ENCODE measurements around the gene NXT1.

Gene NXT1

DNA sequence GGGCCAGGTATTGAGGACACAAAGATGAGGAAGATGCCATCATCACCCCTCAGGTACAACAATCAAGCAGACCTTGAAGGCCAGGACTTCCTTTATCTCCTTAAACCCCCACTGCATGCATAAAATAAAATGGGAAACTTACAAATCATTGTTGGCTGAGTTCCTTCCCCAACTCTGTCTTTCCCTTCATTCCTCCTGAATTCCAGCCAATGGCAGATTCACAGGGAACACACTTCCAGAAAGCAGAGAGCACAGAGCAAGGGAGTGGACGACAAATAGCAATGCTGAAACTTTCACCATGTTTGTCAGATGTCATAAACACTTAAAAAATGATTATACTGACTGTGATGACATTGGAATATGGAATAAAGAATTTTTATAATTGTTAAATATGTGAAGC lies 37.3 kb upstream of the NXT1 start:
- Histone ChIP-seq H3K27me3 (ENCODE audit: control insufficient read depth, insufficient read depth, low read length) (no peaks in the 10 kb centered on the region), H3K36me3 (ENCODE audit: control insufficient read depth, insufficient read depth, low read length) (no peaks in the 10 kb centered on the region), H3K4me1 (ENCODE audit: control insufficient read depth, insufficient read depth, low read length) (no peaks in the 10 kb centered on the region), H3K4me3 (ENCODE audit: low read length) (no peak overlapping the region), H3K27ac (ENCODE audit: low read depth, low read length) (no peak overlapping the region), H3K9ac (ENCODE audit: low read length) (no peak overlapping the region)

DNA sequence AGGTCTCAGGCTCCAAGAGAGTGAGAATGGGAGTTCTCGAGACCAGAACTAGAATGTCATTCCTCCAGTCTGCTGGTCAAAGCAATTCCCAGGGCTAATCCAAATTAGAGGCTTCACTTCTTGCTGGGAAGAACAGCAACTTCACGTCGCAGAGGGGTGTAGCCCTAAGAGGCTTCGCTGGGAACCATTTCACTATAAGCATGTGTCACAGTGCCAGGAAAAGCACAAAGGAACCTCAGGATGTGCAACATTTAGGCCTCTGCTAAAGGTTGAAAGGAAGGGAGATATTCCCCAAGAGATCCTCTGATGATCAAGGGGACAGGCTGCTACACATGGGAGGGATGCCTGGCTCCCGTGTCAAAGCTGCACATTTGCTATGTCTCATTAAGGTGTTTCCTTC lies 35.9 kb upstream of the NXT1 start:
- no peaks in the 10 kb centered on the region for H3K27me3 ChIP-seq (ENCODE audit: control insufficient read depth, insufficient read depth, low read length)
- no peak overlapping the region for H3K27ac ChIP-seq (ENCODE audit: low read depth, low read length)
- no peaks in the 10 kb centered on the region for H3K4me1 ChIP-seq (ENCODE audit: control insufficient read depth, insufficient read depth, low read length)
- H3K36me3 ChIP-seq (ENCODE audit: control insufficient read depth, insufficient read depth, low read length) = no peaks in the 10 kb centered on the region
- H3K9ac ChIP-seq (ENCODE audit: low read length) = no peak overlapping the region
- H3K4me3 ChIP-seq (ENCODE audit: low read length) = no peak overlapping the region

DNA sequence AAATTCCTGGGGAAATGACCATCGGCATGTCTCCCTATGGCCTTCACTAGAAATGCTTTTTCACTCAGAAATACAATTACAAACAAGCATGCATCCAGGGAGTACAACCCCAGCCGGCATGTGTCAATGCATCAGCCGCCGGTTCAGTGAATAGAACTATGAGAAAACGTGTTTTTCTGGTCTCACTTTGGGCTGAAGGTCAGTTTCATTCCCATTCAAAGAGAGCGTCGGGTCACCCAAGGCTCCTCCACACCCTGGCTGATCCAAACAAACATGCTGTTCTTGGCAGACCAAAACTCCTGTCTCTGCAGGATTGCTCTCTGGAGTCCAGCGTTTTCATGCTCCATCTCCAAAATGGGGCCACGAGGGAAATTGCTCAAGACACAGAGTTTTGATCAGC lies 35.5 kb upstream of the NXT1 start:
- H3K27me3 ChIP-seq (ENCODE audit: control insufficient read depth, insufficient read depth, low read length) = no peaks in the 10 kb centered on the region
- H3K9ac ChIP-seq (ENCODE audit: low read length) = no peak overlapping the region
- no peak overlapping the region for H3K27ac ChIP-seq (ENCODE audit: low read depth, low read length)
- H3K36me3 ChIP-seq (ENCODE audit: control insufficient read depth, insufficient read depth, low read length) = no peaks in the 10 kb centered on the region
- no peaks in the 10 kb centered on the region for H3K4me1 ChIP-seq (ENCODE audit: control insufficient read depth, insufficient read depth, low read length)
- no peak overlapping the region for H3K4me3 ChIP-seq (ENCODE audit: low read length)

DNA sequence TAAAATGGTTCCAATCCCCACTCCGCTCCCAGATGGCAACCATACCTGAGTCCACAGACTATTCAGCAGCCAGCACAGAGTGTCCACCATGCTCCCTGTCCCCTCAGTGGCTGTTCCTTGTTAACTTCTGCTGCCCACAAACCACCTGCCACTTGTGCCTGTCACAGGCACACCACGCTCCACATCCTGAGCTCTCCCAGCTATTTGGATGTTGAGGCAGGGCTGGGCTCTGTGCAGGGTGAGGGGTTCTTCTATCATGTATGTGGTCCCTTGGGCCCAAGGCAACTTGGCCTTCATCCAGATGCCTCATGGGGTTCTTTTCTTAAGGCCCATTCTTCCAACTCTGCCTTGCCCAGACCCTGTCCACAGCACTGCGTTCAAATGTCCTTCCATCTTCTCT lies 34.0 kb upstream of the NXT1 start:
- Histone ChIP-seq H3K4me1 (ENCODE audit: control insufficient read depth, insufficient read depth, low read length) (no peaks in the 10 kb centered on the region), H3K27me3 (ENCODE audit: control insufficient read depth, insufficient read depth, low read length) (no peaks in the 10 kb centered on the region), H3K27ac (ENCODE audit: low read depth, low read length) (no peak overlapping the region)

DNA sequence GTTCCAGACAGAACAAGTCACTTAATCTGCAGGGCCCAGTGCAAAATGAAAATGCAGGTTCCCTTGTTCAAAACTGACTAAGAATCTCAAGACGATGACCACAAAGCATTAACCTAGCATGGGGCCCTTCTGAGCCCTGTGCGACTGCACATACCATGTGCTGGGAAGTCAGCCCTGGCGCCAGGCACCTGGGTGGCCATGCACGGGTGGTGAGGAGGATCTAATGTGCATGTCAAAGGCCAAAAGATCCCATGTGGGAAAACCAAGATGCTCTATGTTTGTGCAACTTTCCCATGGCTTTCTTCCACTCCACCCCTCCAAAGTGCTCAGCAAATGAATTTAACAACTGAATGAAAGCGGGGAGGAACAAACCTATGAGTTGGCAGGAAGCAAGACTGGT lies 33.5 kb upstream of the NXT1 start:
- Histone ChIP-seq H3K4me1 (ENCODE audit: control insufficient read depth, insufficient read depth, low read length) (no peaks in the 10 kb centered on the region), H3K27me3 (ENCODE audit: control insufficient read depth, insufficient read depth, low read length) (no peaks in the 10 kb centered on the region), H3K36me3 (ENCODE audit: control insufficient read depth, insufficient read depth, low read length) (no peaks in the 10 kb centered on the region), H3K27ac (ENCODE audit: low read depth, low read length) (no peak overlapping the region), H3K4me3 (ENCODE audit: low read length) (no peak overlapping the region), H3K9ac (ENCODE audit: low read length) (no peak overlapping the region)

More for the DNA sequence above, 34.0 kb upstream of the NXT1 start:
- Histone ChIP-seq H3K9ac (ENCODE audit: low read length) (no peak overlapping the region), H3K36me3 (ENCODE audit: control insufficient read depth, insufficient read depth, low read length) (no peaks in the 10 kb centered on the region), H3K4me3 (ENCODE audit: low read length) (no peak overlapping the region)

DNA sequence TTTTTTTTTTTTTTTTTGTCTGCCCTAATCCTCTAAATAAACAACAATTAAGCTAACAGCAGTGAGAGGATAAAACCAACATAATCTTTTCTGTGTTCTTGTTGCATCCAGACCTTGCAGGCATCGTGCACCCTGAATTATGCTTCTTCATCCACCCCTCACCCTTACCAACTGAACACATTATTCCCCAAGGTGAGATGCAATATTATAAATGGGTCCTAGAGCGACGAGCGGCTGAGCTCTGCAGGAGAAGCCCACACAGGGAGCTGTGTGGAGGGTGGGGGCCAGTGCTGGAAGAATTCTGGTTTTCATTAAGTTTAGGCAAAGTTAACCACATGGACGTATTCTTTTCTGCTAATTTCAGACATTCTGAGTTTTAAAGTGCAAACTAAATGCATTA lies 32.2 kb upstream of the NXT1 start:
- no peak overlapping the region for H3K27ac ChIP-seq (ENCODE audit: low read depth, low read length)

DNA sequence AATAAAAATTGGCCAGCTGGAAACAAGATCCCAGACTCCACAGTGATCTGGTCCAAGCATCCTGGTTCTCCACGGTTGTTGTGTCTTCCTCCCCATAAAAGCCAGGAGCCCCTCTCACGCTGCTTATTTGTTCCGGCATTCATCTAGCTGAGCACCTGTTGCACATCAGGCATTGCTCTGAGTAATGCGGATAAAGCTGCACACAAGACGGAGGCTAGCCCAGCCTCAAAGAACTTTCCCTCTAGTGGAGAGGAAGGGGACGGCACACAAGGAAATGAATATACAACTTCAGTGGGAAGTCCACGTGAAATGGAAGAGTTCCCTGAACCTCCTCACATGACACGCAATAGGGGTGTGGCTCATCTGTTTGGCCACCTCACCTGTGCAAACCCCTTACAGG lies 30.3 kb upstream of the NXT1 start:
- Histone ChIP-seq H3K36me3 (ENCODE audit: control insufficient read depth, insufficient read depth, low read length) (no peaks in the 10 kb centered on the region), H3K27ac (ENCODE audit: low read depth, low read length) (no peak overlapping the region), H3K4me3 (ENCODE audit: low read length) (no peak overlapping the region), H3K9ac (ENCODE audit: low read length) (no peak overlapping the region), H3K4me1 (ENCODE audit: control insufficient read depth, insufficient read depth, low read length) (no peaks in the 10 kb centered on the region), H3K27me3 (ENCODE audit: control insufficient read depth, insufficient read depth, low read length) (no peaks in the 10 kb centered on the region)

More for the DNA sequence above, 32.2 kb upstream of the NXT1 start:
- Histone ChIP-seq H3K36me3 (ENCODE audit: control insufficient read depth, insufficient read depth, low read length) (no peaks in the 10 kb centered on the region), H3K4me1 (ENCODE audit: control insufficient read depth, insufficient read depth, low read length) (no peaks in the 10 kb centered on the region), H3K27me3 (ENCODE audit: control insufficient read depth, insufficient read depth, low read length) (no peaks in the 10 kb centered on the region), H3K4me3 (ENCODE audit: low read length) (no peak overlapping the region), H3K9ac (ENCODE audit: low read length) (no peak overlapping the region)

DNA sequence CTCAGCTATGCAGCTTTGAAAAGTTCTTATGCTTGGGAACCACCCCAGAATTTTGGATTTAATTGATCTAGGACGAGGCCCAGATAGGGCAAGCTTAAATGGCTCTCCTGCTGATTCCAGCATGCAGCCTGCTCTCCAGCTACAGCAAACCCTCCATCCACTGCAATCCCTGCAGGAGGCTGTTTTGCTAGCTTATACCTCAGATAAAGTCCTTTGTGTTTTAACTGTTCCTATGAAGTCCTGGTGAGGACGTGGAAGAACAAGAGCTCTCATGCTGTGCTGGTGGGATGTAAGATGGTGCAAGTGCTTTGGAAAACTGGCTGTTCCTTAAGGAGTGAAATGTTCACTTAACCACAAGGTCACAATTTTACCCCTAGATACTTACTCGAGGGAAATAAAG lies 25.5 kb upstream of the NXT1 start:
- H3K4me3 ChIP-seq (ENCODE audit: low read length) = no peak overlapping the region
- no peaks in the 10 kb centered on the region for H3K27me3 ChIP-seq (ENCODE audit: control insufficient read depth, insufficient read depth, low read length)
- no peaks in the 10 kb centered on the region for H3K36me3 ChIP-seq (ENCODE audit: control insufficient read depth, insufficient read depth, low read length)
- no peaks in the 10 kb centered on the region for H3K4me1 ChIP-seq (ENCODE audit: control insufficient read depth, insufficient read depth, low read length)
- no peak overlapping the region for H3K9ac ChIP-seq (ENCODE audit: low read length)
- no peak overlapping the region for H3K27ac ChIP-seq (ENCODE audit: low read depth, low read length)

DNA sequence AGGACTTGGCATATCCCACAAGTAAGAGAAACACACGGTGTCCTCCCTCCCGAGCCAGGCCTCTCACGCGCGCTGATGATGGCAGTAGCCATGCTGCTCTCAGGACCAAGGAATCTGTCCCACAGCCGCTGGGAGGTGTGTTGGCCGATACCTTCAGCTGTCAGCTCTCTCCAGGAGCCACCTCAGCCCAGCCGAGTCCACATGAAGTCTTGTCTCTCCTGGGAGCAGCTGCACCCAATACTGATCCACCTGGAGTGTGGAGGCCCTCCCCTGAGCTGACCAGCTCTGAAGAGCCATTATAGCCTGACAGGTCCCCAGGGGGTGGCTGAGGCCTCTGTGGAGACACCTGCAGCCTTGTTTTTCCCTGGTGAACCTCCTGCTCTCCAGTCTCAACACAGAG lies 23.8 kb upstream of the NXT1 start:
- Histone ChIP-seq H3K27me3 (ENCODE audit: control insufficient read depth, insufficient read depth, low read length) (no peaks in the 10 kb centered on the region), H3K9ac (ENCODE audit: low read length) (no peak overlapping the region), H3K27ac (ENCODE audit: low read depth, low read length) (no peak overlapping the region), H3K4me1 (ENCODE audit: control insufficient read depth, insufficient read depth, low read length) (no peaks in the 10 kb centered on the region), H3K4me3 (ENCODE audit: low read length) (no peak overlapping the region), H3K36me3 (ENCODE audit: control insufficient read depth, insufficient read depth, low read length) (no peaks in the 10 kb centered on the region)

DNA sequence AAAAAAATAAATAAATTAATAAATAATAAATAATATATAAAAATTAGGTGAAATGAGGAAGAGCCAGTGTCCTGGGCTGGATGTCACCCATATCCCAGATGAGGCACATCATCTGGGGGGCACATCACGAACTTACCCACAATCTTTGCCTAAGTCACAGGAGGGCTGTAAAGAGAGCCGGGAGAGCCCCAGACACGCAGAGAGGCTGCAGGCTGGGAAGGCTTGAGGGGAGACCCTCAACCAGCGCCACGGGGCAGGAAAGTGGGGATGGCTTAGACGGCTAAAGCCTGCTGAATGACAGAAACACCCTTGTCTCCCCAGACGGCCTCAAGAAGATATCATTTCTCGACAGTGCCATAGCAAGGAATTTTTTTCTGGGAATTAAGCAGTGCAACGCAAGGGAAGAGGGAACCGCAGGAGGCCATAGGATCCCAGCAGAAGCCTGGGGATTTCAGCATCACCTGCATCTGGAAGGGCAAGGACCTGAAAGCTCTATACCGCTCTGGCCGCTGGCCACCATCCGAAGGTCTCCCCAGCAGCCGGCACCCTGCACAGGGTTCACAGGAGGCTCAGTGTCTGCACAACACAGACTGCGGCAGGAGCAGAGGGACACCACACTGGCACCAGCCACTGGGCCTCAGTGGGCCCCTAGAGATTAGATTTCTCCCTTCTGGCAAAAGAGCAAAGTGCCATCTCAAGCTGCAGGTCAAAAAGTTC lies 22.8 kb upstream of the NXT1 start:
- Histone ChIP-seq H3K4me1 (ENCODE audit: control insufficient read depth, insufficient read depth, low read length) (no peaks in the 10 kb centered on the region), H3K27ac (ENCODE audit: low read depth, low read length) (no peak overlapping the region), H3K9ac (ENCODE audit: low read length) (no peak overlapping the region), H3K27me3 (ENCODE audit: control insufficient read depth, insufficient read depth, low read length) (no peaks in the 10 kb centered on the region), H3K36me3 (ENCODE audit: control insufficient read depth, insufficient read depth, low read length) (no peaks in the 10 kb centered on the region), H3K4me3 (ENCODE audit: low read length) (no peak overlapping the region)

DNA sequence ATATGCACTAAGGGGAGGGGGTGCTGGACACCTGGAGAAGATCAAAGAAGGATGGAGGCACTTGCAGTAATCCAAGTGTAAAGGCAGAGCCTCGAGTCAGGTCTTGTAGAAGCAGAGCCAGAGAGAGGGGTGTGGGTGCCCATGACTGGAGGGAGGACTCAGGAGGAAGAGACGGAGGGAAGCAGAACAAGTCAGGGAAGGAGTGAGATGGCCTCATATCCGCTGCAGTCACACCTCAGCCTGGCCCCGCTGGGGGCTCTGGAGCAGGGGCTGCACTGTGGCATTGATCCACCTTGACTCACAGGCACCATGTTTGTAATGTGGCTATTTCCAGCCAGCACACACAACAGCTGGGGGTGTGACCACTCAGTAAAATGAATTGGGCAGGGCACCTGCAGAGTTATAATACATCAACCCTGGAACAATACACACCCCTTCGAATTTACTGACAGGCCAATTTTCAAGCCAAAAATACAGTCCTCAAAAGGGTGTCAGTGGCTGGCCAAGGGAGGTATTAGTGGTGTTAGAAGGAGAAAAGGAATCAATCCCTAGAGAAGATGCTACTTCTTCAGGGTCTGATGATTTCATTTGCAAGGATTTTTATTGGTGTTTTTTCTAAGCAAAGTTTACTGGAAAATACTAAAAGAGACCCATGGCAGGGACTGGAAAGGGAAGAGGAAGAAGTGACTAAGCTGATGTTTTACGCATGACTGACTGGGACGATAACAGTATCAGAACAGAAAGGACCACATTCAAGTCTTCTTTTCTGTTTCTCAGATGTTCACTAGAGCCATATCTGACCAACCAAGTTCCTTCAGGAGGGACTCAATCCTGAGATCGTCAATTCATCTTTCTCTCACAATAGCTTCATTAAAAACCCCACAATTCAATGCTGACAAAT lies 18.9 kb upstream of the NXT1 start:
- Histone ChIP-seq H3K4me1 (ENCODE audit: control insufficient read depth, insufficient read depth, low read length) (no peaks in the 10 kb centered on the region), H3K36me3 (ENCODE audit: control insufficient read depth, insufficient read depth, low read length) (no peaks in the 10 kb centered on the region), H3K4me3 (ENCODE audit: low read length) (no peak overlapping the region), H3K27me3 (ENCODE audit: control insufficient read depth, insufficient read depth, low read length) (no peaks in the 10 kb centered on the region), H3K27ac (ENCODE audit: low read depth, low read length) (no peak overlapping the region), H3K9ac (ENCODE audit: low read length) (no peak overlapping the region)

DNA sequence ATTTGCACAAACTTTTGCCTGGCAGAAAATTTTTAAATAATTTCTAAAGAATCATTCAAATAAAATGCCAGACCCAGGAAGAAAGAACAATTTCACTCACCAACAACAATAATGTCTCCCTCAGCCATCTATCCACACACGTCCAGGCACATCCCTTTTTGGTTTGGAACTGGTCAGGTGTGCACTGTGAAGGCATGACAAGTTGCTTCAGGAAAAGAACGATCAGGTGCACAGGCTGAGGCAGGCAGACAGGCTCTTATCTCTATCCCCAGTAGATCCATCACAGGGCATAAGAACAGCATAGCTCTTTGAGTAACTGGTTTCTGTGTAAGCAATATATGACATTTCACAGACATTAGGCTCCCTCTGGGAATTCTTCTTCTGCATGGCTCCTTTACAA lies 18.1 kb upstream of the NXT1 start:
- Histone ChIP-seq H3K4me3 (ENCODE audit: low read length) (no peak overlapping the region), H3K36me3 (ENCODE audit: control insufficient read depth, insufficient read depth, low read length) (no peaks in the 10 kb centered on the region), H3K27me3 (ENCODE audit: control insufficient read depth, insufficient read depth, low read length) (no peaks in the 10 kb centered on the region), H3K9ac (ENCODE audit: low read length) (no peak overlapping the region), H3K4me1 (ENCODE audit: control insufficient read depth, insufficient read depth, low read length) (no peaks in the 10 kb centered on the region), H3K27ac (ENCODE audit: low read depth, low read length) (no peak overlapping the region)

DNA sequence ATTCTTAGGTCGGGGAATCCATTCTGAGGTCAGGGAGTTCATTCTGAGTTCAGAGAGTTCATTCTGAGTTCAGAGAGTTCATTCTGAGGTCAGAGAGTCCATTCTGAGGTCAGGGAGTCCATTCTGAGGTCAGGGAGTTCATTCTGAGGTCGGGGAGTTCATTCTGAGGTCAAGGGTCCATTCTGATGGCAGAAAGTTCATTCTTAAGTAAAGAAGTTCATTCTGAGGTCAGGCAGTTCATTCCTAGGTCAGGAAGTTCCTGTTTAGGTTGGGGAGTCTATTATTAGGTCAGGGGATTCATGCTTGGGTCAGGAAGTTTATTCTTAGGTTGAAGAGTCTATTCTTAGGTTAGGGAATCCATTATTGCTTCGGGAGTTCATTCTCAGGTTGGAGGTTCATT lies 16.5 kb upstream of the NXT1 start:
- Histone ChIP-seq H3K9ac (ENCODE audit: low read length) (no peak overlapping the region), H3K27me3 (ENCODE audit: control insufficient read depth, insufficient read depth, low read length) (no peaks in the 10 kb centered on the region), H3K4me3 (ENCODE audit: low read length) (no peak overlapping the region), H3K4me1 (ENCODE audit: control insufficient read depth, insufficient read depth, low read length) (no peaks in the 10 kb centered on the region), H3K27ac (ENCODE audit: low read depth, low read length) (no peak overlapping the region), H3K36me3 (ENCODE audit: control insufficient read depth, insufficient read depth, low read length) (no peaks in the 10 kb centered on the region)

Data from rectal smooth muscle tissue (tissue), 1 donor.